Measurements from ENCODE around the gene GRIK3. TPM values are rescaled to one million over a fixed set of nuclear protein-coding genes. Genes with fewer than 3 reads are reported as not detected.

The GRIK3 gene
- total and polyA plus RNA-seq, 2 of the 8 experiments (the other 6 are each of a cell fraction or from before 2014, with no cell fraction given) = 2.1 to 3.4 TPM

DNA sequence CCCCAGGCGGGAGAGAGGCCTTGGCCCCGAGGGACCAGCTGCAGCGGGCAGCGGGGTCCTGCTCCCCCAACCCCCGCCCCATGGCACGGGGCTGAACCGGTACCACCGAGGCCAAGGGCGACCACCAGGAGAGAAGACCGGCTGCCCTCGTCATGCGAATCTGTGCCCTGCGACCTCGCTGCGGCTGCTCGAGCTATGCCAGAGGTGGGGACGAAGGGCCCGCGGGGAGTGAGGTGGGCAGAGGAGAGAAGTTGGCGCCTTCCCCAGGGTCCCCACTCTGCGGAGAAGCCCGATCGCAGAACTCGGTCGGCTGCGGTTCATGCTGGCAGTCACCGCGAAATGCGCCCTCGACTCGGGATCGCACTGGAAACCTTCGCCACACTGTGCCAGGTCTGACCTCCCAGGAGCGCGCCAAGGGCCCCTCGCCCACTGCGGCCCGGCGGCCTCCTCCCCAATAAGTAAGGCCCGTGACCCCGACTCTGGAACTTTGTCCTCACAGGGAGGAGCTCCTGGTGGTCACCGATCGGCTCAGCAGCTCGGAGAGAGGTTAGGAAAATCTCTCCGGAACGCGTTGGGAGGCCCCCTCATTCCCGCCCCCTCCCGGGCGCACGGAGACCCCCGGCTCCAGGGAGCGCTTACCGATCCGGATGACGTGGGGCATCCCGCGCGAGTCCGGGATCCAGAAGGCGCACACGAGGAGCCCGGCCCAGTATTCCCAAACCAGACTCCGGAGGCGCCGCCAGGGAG is 787 bp downstream of the GRIK3 start:
- H4K20me1 ChIP-seq (replicated peaks in 1 of 2; ENCODE audit: control insufficient read depth in 1 of 2, insufficient read depth in 2 of 2, low read length in 2 of 2) = peaks cover 2 to 8% of the 10 kb centered on the region in 2 experiments
- no peak overlapping the region for H2AFZ ChIP-seq (ENCODE audit: low read length)
- 2% methylated on average over 45 of the region's 66 CpGs; no CpG with 5 or more reads in 1 of the 2 experiments for WGBS, 2 experiments (ENCODE audit: extremely low coverage in 1 of 2, insufficient coverage in 1 of 2, insufficient read length in 1 of 2, insufficient replicate concordance in 2 of 2, low coverage in 1 of 2, low lambda C conversion rate in 2 of 2, missing lambda C conversion rate in 1 of 2)
- TF ChIP-seq SUZ12 (IDR thresholded peaks at IDR 0.05; ENCODE audit: low read length) (peak; percentile 95), CEBPB (IDR thresholded peaks at IDR 0.05; ENCODE audit: low read depth, low read length) (no peak), CHD1 (IDR thresholded peaks at IDR 0.05; ENCODE audit: low read depth, low read length) (no peak), EZH2 (IDR thresholded peaks at IDR 0.05; ENCODE audit: low read depth, low read length, severe bottlenecking) (peak; percentile 97), TCF12 (IDR thresholded peaks at IDR 0.05; ENCODE audit: low read depth, low read length) (no peak), JUND (IDR thresholded peaks at IDR 0.05; ENCODE audit: low read length) (no peak), ATF3 (IDR thresholded peaks at IDR 0.05; ENCODE audit: insufficient read depth, low read depth, low read length) (no peak), ASH2L (IDR thresholded peaks at IDR 0.05; ENCODE audit: low read length) (peak; percentile 30), YY1 (IDR thresholded peaks at IDR 0.05; ENCODE audit: low read depth, low read length) (no peak), RFX5 (IDR thresholded peaks at IDR 0.05; ENCODE audit: borderline replicate concordance, low read depth, low read length) (no peak), RNF2 (IDR thresholded peaks at IDR 0.05; ENCODE audit: borderline replicate concordance, low read depth, low read length, missing control alignments, poor library complexity, severe bottlenecking) (peak; percentile 66)

More for the DNA sequence above, 787 bp downstream of the GRIK3 start:
- Histone ChIP-seq H2BK12ac (ENCODE audit: low read depth, low read length) (no peak overlapping the region), H3K56ac (replicated peaks; ENCODE audit: insufficient read length, low read depth, low read length) (no peak overlapping the region), H3K23ac (ENCODE audit: insufficient read length) (no peak overlapping the region), H3K36me3 (ENCODE audit: control insufficient read depth in 2 of 4, insufficient read depth in 4 of 4, low read length in 3 of 4) (no peaks in the 10 kb centered on the region; a peak in 1 of 8 replicates), H3K9ac (replicated peaks in 1 of 4; ENCODE audit: extremely low read depth in 1 of 4, low read depth in 3 of 4, low read length in 3 of 4) (no peak overlapping the region), H2AK5ac (ENCODE audit: low read depth, low read length) (no peak overlapping the region), H4K91ac (replicated peaks; ENCODE audit: insufficient read length, low read length) (no peak overlapping the region), H3K14ac (ENCODE audit: insufficient read length) (no peak overlapping the region), H2BK20ac (ENCODE audit: low read length) (no peak overlapping the region), H3K23me2 (ENCODE audit: low read depth, low read length) (peaks cover 30% of the 10 kb centered on the region), H3K4me1 (replicated peaks in 1 of 4; ENCODE audit: control insufficient read depth in 3 of 4, insufficient read depth in 4 of 4, low read length in 3 of 4) (peaks cover 7 to 45% (median 34%) of the 10 kb centered on the region in 4 experiments), H4K8ac (ENCODE audit: extremely low read depth, insufficient read depth, low read length) (peak overlapping the region; percentile 42), H2BK5ac (ENCODE audit: low read depth, low read length) (no peak overlapping the region), H3K4me3 (ENCODE audit: extremely low read depth in 1 of 4, insufficient read depth in 2 of 4, low read depth in 3 of 4, low read length in 4 of 4) (peak overlapping the region; percentile 41 to 64 (median 53)), H4K5ac (ENCODE audit: insufficient read length, low read depth, low read length) (no peak overlapping the region), H2BK15ac (ENCODE audit: low read length) (no peak overlapping the region), H2BK120ac (replicated peaks; ENCODE audit: low read depth, low read length) (no peak overlapping the region), H3K18ac (ENCODE audit: extremely low read depth, low read length) (peak overlapping the region; percentile 71), H3K27me3 (replicated peaks in 1 of 4; ENCODE audit: control insufficient read depth in 3 of 4, extremely low read depth in 1 of 4, insufficient read depth in 3 of 4, low read length in 3 of 4) (peaks cover 38 to 73% (median 64%) of the 10 kb centered on the region in 4 experiments), H3K27ac (ENCODE audit: low read depth, low read length) (no peak overlapping the region), H3K4ac (replicated peaks; ENCODE audit: insufficient read length, low read depth, low read length) (no peak overlapping the region), H3K79me1 (ENCODE audit: low read depth, low read length) (no peaks in the 10 kb centered on the region), H3K4me2 (ENCODE audit: insufficient read depth in 1 of 2, low read depth in 2 of 2, low read length in 2 of 2) (peak overlapping the region; percentile 96 to 97), H3K9me3 (ENCODE audit: insufficient read depth in 2 of 2, low read depth in 1 of 2, low read length in 1 of 2) (no peaks in the 10 kb centered on the region; a peak in 1 of 4 replicates), H3K79me2 (ENCODE audit: control insufficient read depth in 1 of 2, insufficient read depth in 2 of 2, low read length in 2 of 2) (no peaks in the 10 kb centered on the region)
- FAIRE-seq (no peak), DNase-seq (ENCODE audit: low read depth in 1 of 2, low spot score in 2 of 2) (peak in 1 of 2 experiments; percentile 71)
- POLR2A ChIA-PET (ENCODE audit: partially characterized antibody) = interaction anchor here (0.5 kb wide), 1 partner anchor 561 kb away, joined by 3 read pairs; no protein-coding TSS in a partner anchor
- CTCF ChIA-PET (ENCODE audit: partially characterized antibody) = interaction anchor here (0.5 to 3.3 kb wide), 3 partner anchors 28 to 458 kb away, joined by 3 to 10 read pairs (median 3); no protein-coding TSS in a partner anchor
